Glutamatergic neuron (in vitro differentiated cells): Measurements from ENCODE around the gene NTM. TPM values are rescaled to one million over a fixed set of nuclear protein-coding genes. Genes with fewer than 3 reads are reported as not detected.

Experiments used
- DNase-seq: peaks from one replicate; pipeline ENCODE4 v3.0.0; 2022
- H3K27ac Mint-ChIP-seq: one replicate; pipeline ENCODE4 v1.8.0; 2020; ENCODE audit warnings: mild to moderate bottlenecking, mixed read lengths, inconsistent platforms; ENCODE audit not compliant: unreplicated experiment
- H3K27me3 Mint-ChIP-seq: one replicate; pipeline ENCODE4 v1.8.0; 2020; ENCODE audit warnings: mild to moderate bottlenecking, moderate library complexity, mixed read lengths, inconsistent platforms; ENCODE audit not compliant: unreplicated experiment
- H3K36me3 Mint-ChIP-seq: one replicate; pipeline ENCODE4 v1.8.0; 2020; ENCODE audit warnings: mild to moderate bottlenecking, mixed read lengths, inconsistent platforms; ENCODE audit not compliant: unreplicated experiment
- H3K4me1 Mint-ChIP-seq: one replicate; pipeline ENCODE4 v1.8.0; 2020; ENCODE audit warnings: mild to moderate bottlenecking, low read depth, mixed read lengths, inconsistent platforms; ENCODE audit not compliant: unreplicated experiment
- H3K4me3 Mint-ChIP-seq: one replicate; pipeline ENCODE4 v1.8.0; 2020; ENCODE audit warnings: mild to moderate bottlenecking, mixed read lengths, inconsistent platforms; ENCODE audit not compliant: unreplicated experiment
- H3K9me3 Mint-ChIP-seq: one replicate; pipeline ENCODE4 v1.8.0; 2020; ENCODE audit warnings: mild to moderate bottlenecking, moderate library complexity, mixed read lengths, inconsistent platforms; ENCODE audit not compliant: unreplicated experiment
- CTCF ChIP-seq: fragments of 200-600 bp; sonication (generic); IDR thresholded peaks from one replicate; pipeline ENCODE4 v1.5.0; 2021; ENCODE audit not compliant: partially characterized antibody, unreplicated experiment
- total RNA-seq: library from RNA; stranded (reverse); fragmentation: NEBNext Ultra II Directional; extraction: Animal tissue kit (Norgen Biotek cat#: 25700); gene quantifications from one replicate; pipeline ENCODE4 v1.2.1, GENCODE V29; 2021; ENCODE audit not compliant: unreplicated experiment

The NTM gene
- total RNA-seq, 1 donor from 2014 or later = 1.2 TPM

GRCh38 chr11:132134322-132134721 is 763.9 kb downstream of the NTM start:
- H3K9me3 Mint-ChIP-seq = no peaks in the 10 kb centered on the region
- H3K27me3 Mint-ChIP-seq = no peaks in the 10 kb centered on the region
- H3K4me3 Mint-ChIP-seq = no peak overlapping the region
- H3K27ac Mint-ChIP-seq = no peak overlapping the region
- no peaks in the 10 kb centered on the region for H3K36me3 Mint-ChIP-seq
- no peak for TF ChIP-seq CTCF
- no peak for DNase-seq
- no peaks in the 10 kb centered on the region for H3K4me1 Mint-ChIP-seq

- Mint-ChIP-seq H3K36me3 (no peaks in the 10 kb centered on the region), H3K27ac (no peak overlapping the region), H3K27me3 (no peaks in the 10 kb centered on the region), H3K4me1 (no peaks in the 10 kb centered on the region), H3K9me3 (no peaks in the 10 kb centered on the region), H3K4me3 (no peak overlapping the region)
- DNase-seq = no peak
- TF ChIP-seq CTCF = no peak
These were observed 767.0 kb downstream of the NTM start for GRCh38 chr11:132137289-132137980.

GRCh38 chr11:132137981-132138313 is 767.5 kb downstream of the NTM start:
- Mint-ChIP-seq H3K27ac (no peak overlapping the region), H3K27me3 (no peaks in the 10 kb centered on the region), H3K4me1 (no peaks in the 10 kb centered on the region), H3K4me3 (no peak overlapping the region), H3K9me3 (no peaks in the 10 kb centered on the region), H3K36me3 (no peaks in the 10 kb centered on the region)
- no peak for DNase-seq
- no peak for TF ChIP-seq CTCF

- no peaks in the 10 kb centered on the region for H3K4me1 Mint-ChIP-seq
- DNase-seq = no peak
- TF ChIP-seq CTCF = no peak
- no peaks in the 10 kb centered on the region for H3K36me3 Mint-ChIP-seq
- no peaks in the 10 kb centered on the region for H3K27me3 Mint-ChIP-seq
- H3K27ac Mint-ChIP-seq = no peak overlapping the region
- H3K4me3 Mint-ChIP-seq = no peak overlapping the region
- no peaks in the 10 kb centered on the region for H3K9me3 Mint-ChIP-seq
These were observed 768.8 kb downstream of the NTM start for GRCh38 chr11:132139181-132139580.

- no peaks in the 10 kb centered on the region for H3K9me3 Mint-ChIP-seq
These were observed 769.6 kb downstream of the NTM start for GRCh38 chr11:132140056-132140455.

More at GRCh38 chr11:132140056-132140455, 769.6 kb downstream of the NTM start:
- H3K27ac Mint-ChIP-seq = no peak overlapping the region
- no peak overlapping the region for H3K4me3 Mint-ChIP-seq
- H3K27me3 Mint-ChIP-seq = no peaks in the 10 kb centered on the region
- DNase-seq = no peak
- H3K4me1 Mint-ChIP-seq = no peaks in the 10 kb centered on the region
- no peaks in the 10 kb centered on the region for H3K36me3 Mint-ChIP-seq
- TF ChIP-seq CTCF = no peak
